Measurements from ENCODE around the gene PTPRT. TPM values are rescaled to one million over a fixed set of nuclear protein-coding genes. Genes with fewer than 3 reads are reported as not detected.

Gene PTPRT
- total RNA-seq, 1 donor from 2014 or later = not detected

DNA sequence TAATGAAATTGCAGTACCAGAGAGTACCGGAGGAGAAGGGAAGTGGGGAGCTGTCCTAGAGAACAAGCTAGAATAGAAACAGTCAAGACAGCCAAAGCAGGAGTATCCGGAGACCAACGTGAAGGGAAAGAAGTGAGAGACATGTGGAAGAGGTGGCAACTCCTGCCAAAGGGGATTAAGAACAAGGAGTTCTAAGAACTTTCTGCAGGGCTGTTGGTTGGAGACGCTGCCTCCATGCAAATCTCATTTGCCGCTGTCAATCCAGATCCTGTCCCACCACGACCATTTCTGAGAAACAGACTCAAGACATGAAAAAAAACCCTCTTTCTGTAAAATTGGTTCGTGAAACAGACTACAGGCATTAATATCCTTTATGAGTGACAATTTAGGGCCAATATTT, 595.7 kb downstream of the PTPRT start:
- Histone ChIP-seq H3K9me3 (no peaks in the 10 kb centered on the region), H3K27ac (no peak overlapping the region), H3K4me1 (no peaks in the 10 kb centered on the region), H3K4me3 (no peak overlapping the region), H3K27me3 (no peaks in the 10 kb centered on the region), H3K36me3 (no peaks in the 10 kb centered on the region)
- TF ChIP-seq POLR2AphosphoS5 (IDR thresholded peaks at IDR 0.05; ENCODE audit: insufficient read depth in 1 of 2, low read depth in 1 of 2) (no peak), POLR2A (IDR thresholded peaks at IDR 0.05) (no peak), CTCF (IDR thresholded peaks at IDR 0.05) (no peak)
- intact Hi-C loops (cut with DNase I) = no loop called here
- DNase-seq (ENCODE audit: extremely low spot score in 2 of 2) = no peak

DNA sequence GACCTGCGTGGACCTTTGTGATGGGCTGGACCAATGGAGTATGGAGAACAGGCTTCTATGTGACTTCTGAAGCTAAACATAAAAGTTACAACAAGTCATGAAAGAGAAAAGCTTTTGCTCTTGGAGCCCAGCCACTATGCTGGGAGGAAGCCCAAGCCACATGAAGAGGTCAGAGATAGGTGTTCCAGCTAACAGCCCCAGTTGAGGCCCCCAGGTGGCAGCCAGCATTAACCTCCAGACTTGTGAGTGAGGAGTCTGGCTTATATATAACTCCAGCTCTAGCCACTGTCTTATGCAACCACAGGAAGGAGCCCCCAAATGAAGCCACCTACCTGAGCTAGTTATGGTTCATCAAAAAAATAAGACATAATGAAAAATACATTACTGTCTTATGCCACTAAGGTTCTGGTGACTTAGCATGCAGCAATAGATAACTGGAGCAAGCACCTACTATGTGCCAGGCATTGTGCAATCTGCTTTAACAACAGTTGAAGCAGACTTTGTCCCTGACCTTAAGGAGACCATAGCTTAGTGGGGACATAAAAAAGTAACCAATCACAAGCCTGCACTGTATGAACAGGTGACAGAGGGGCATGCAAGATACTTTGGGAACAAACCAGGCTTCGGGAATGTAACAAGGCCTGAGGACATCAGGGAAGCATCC, 599.6 kb downstream of the PTPRT start:
- no peaks in the 10 kb centered on the region for H3K27me3 ChIP-seq
- DNase-seq (ENCODE audit: extremely low spot score in 2 of 2) = no peak
- H3K27ac ChIP-seq = no peak overlapping the region
- no peaks in the 10 kb centered on the region for H3K36me3 ChIP-seq
- intact Hi-C loops (cut with DNase I) = no loop called here
- no peaks in the 10 kb centered on the region for H3K4me1 ChIP-seq
- no peaks in the 10 kb centered on the region for H3K9me3 ChIP-seq
- no peak overlapping the region for H3K4me3 ChIP-seq
- TF ChIP-seq CTCF (IDR thresholded peaks at IDR 0.05) = no peak
- TF ChIP-seq POLR2AphosphoS5 (IDR thresholded peaks at IDR 0.05; ENCODE audit: insufficient read depth in 1 of 2, low read depth in 1 of 2) = no peak
- TF ChIP-seq POLR2A (IDR thresholded peaks at IDR 0.05) = no peak

- no peak for DNase-seq (ENCODE audit: extremely low spot score in 2 of 2)
- H3K36me3 ChIP-seq = no peaks in the 10 kb centered on the region
- no peak for TF ChIP-seq POLR2AphosphoS5 (IDR thresholded peaks at IDR 0.05; ENCODE audit: insufficient read depth in 1 of 2, low read depth in 1 of 2)
- no peak for TF ChIP-seq CTCF (IDR thresholded peaks at IDR 0.05)
- no peak for TF ChIP-seq POLR2A (IDR thresholded peaks at IDR 0.05)
- no peaks in the 10 kb centered on the region for H3K27me3 ChIP-seq
- H3K4me3 ChIP-seq = no peak overlapping the region
- no peaks in the 10 kb centered on the region for H3K9me3 ChIP-seq
- H3K4me1 ChIP-seq = no peaks in the 10 kb centered on the region
- intact Hi-C loops (cut with DNase I) = no loop called here
- H3K27ac ChIP-seq = no peak overlapping the region
Observed at GRCh38 chr20:42588847-42589246, 600.9 kb downstream of the PTPRT start.

DNA sequence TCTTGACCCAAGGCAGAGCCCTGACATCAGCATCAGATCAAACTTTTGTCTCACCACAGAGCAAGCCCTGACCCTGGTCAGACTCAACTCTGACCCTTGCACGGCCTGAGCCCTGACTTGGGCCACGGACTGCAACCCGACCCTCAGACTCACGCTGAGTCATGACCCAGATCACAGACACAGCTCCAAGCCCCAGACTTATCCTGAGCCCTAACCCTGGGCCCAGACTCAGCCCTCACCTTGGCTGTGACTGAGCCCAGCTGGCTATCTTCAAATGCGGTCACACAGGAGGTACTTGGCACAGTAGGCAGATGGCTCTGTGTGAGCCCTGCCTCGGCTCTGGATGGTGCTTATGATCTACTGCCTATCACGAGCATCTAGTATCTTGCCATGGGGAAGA, 602.3 kb downstream of the PTPRT start:
- Histone ChIP-seq H3K27me3 (no peaks in the 10 kb centered on the region), H3K36me3 (no peaks in the 10 kb centered on the region), H3K4me3 (no peak overlapping the region), H3K4me1 (no peaks in the 10 kb centered on the region), H3K27ac (no peak overlapping the region), H3K9me3 (no peaks in the 10 kb centered on the region)
- TF ChIP-seq POLR2AphosphoS5 (IDR thresholded peaks at IDR 0.05; ENCODE audit: insufficient read depth in 1 of 2, low read depth in 1 of 2) = no peak
- TF ChIP-seq CTCF (IDR thresholded peaks at IDR 0.05) = no peak
- no peak for TF ChIP-seq POLR2A (IDR thresholded peaks at IDR 0.05)
- intact Hi-C loops (cut with DNase I) = no loop called here
- no peak for DNase-seq (ENCODE audit: extremely low spot score in 2 of 2)

- H3K27me3 ChIP-seq = no peaks in the 10 kb centered on the region
- H3K4me1 ChIP-seq = no peaks in the 10 kb centered on the region
- no peaks in the 10 kb centered on the region for H3K36me3 ChIP-seq
- H3K27ac ChIP-seq = no peak overlapping the region
- H3K9me3 ChIP-seq = no peaks in the 10 kb centered on the region
- H3K4me3 ChIP-seq = no peak overlapping the region
- TF ChIP-seq CTCF (IDR thresholded peaks at IDR 0.05) (no peak), POLR2A (IDR thresholded peaks at IDR 0.05) (no peak), POLR2AphosphoS5 (IDR thresholded peaks at IDR 0.05; ENCODE audit: insufficient read depth in 1 of 2, low read depth in 1 of 2) (no peak)
- DNase-seq (ENCODE audit: extremely low spot score in 2 of 2) = no peak
- intact Hi-C loops (cut with DNase I) = no loop called here
Observed at GRCh38 chr20:42581311-42581710, 608.4 kb downstream of the PTPRT start.
